ENCODE results near the gene SPACDR. TPM values are rescaled to one million over a fixed set of nuclear protein-coding genes. Genes with fewer than 3 reads are reported as not detected.
A peak's percentile ranks its signal among the peaks of the same experiment; 100 is the strongest.

Gene SPACDR
- total RNA-seq, 2 donors from 2014 or later: 0.62 TPM; not detected in 1

- intact Hi-C loops (cut with DNase I): no loop called here
- DNase-seq (ENCODE audit: low spot score): no peak
Measured at GRCh38 chr7:100486753-100487446, 22.8 kb upstream of the SPACDR start.

- intact Hi-C loops (cut with DNase I): no loop called here
Measured at GRCh38 chr7:100486111-100486636, 22.1 kb upstream of the SPACDR start.

DNA sequence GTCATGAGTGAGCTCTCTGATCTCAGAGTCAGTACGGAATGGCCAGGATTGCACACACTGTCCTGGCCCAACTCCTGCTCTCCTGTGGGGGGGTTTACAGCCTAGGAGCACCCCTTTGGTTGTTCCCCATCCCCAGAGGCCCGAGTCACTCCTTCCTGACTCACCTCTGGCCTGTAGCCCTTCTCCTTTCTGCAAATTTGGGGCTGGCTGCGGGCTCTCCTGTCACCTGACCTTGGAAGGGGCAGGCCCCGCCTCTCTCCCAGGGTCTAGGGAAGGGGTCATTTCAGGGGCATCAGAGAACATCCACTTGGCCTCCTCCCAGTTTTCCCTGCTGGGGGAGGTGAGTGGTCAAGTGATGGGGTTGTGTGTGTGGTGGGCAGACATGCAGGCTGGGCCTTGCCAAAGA is 21.4 kb upstream of the SPACDR start:
- DNase-seq (ENCODE audit: low spot score): no peak
- intact Hi-C loops (cut with DNase I): no loop called here

More at GRCh38 chr7:100486111-100486636, 22.1 kb upstream of the SPACDR start:
- DNase-seq (ENCODE audit: low spot score): no peak

- DNase-seq (ENCODE audit: low spot score): no peak
- intact Hi-C loops (cut with DNase I): loop anchor here (5.0 kb wide), 3 partner anchors 73 to 208 kb away; partner anchors contain the start of gene GIGYF1 (in 1 of the 2)
Measured at GRCh38 chr7:100484673-100485045, 20.6 kb upstream of the SPACDR start.

GRCh38 chr7:100483722-100484672 is 19.9 kb upstream of the SPACDR start, which contains the start of gene NYAP1:
NYAP1 (plus strand) TSS chr7:100483927; CDS start chr7:100485312, 1,385 bp downstream.
- intact Hi-C loops (cut with DNase I): loop anchor here (2.0 to 5.0 kb wide), 4 partner anchors 17 to 208 kb away; partner anchors contain the start of gene GIGYF1 (in 1 of the 2)
- no peak for DNase-seq (ENCODE audit: low spot score)

DNA sequence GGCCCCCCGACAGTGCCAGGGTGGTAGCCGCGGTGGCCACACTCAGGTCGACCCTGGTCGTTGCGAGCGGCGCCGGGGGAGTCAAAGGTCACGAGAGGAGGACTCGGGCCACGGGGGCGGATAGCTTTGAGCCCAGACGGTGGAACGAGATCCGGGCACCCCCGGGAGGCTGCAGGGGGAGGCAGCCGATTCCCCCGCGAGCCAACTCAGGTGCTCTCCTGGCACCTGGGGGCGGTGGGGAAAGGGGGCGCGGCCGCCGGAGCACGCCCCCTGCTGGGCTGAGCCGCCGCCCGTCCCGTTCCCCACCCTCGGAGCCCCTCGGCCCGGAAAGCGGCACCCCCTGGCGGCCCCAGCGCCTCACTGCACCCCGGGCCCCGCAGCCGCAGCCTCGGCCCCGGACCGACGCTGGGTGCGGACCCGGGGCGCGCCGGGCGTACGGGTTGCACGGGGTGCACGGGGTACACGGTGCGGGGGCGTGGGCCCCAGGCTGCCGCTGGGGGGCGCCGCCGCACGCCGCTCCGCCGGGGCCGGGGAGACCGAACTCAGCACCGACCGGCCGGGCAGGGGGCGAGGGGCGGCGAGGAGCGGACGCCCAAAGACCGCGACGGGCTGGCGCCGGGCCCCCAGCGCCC is 19.1 kb upstream of the SPACDR start:
- DNase-seq (ENCODE audit: low spot score): peak; percentile 89
- intact Hi-C loops (cut with DNase I): loop anchor here (2.0 to 5.0 kb wide), 4 partner anchors 16 to 209 kb away; partner anchors contain the start of gene GIGYF1 (in 1 of the 2)

GRCh38 chr7:100482728-100483089 is 18.6 kb upstream of the SPACDR start:
- no peak for DNase-seq (ENCODE audit: low spot score)
- intact Hi-C loops (cut with DNase I): loop anchor here (2.0 to 5.0 kb wide), 4 partner anchors 16 to 210 kb away; partner anchors contain the start of gene GIGYF1 (in 1 of the 2)

DNA sequence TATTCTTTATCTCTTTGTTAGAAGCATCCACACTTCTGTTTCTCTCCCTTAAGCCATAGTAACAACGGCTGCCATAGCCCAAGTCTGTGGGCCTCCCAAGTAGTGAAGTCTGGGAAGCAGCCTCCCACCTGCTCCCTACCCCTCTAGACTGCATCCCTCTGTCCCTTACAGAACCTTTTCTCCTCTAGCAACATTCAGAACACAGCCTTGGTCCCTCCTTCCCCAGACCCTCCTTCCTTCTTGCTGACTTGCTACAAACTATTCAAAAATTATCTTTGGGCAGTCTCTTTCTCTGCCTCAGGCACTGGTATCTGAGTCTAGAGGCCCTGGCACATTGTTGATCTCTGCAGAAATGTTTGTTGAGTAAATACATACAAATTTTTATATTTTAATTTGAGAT is 17.4 kb upstream of the SPACDR start:
- intact Hi-C loops (cut with DNase I): loop anchor here (5.0 kb wide), 3 partner anchors 76 to 211 kb away; partner anchors contain the start of gene GIGYF1 (in 1 of the 2)

GRCh38 chr7:100478958-100479660 is 15.0 kb upstream of the SPACDR start, which contains the start of gene TSC22D4:
TSC22D4 (minus strand) TSS chr7:100479214; CDS start chr7:100478038, 1,176 bp downstream.
- peak; percentile 97 for DNase-seq (ENCODE audit: low spot score)
- intact Hi-C loops (cut with DNase I): loop anchor here in 1 of 2 donors (5.0 kb wide), 1 partner anchor 203 kb away; no protein-coding TSS in a partner anchor

More for the DNA sequence above, 17.4 kb upstream of the SPACDR start:
- DNase-seq (ENCODE audit: low spot score): no peak

- intact Hi-C loops (cut with DNase I): loop anchor here in 1 of 2 donors (5.0 kb wide), 1 partner anchor 204 kb away; no protein-coding TSS in a partner anchor
- no peak for DNase-seq (ENCODE audit: low spot score)
Measured at GRCh38 chr7:100477871-100478267, 13.8 kb upstream of the SPACDR start.

DNA sequence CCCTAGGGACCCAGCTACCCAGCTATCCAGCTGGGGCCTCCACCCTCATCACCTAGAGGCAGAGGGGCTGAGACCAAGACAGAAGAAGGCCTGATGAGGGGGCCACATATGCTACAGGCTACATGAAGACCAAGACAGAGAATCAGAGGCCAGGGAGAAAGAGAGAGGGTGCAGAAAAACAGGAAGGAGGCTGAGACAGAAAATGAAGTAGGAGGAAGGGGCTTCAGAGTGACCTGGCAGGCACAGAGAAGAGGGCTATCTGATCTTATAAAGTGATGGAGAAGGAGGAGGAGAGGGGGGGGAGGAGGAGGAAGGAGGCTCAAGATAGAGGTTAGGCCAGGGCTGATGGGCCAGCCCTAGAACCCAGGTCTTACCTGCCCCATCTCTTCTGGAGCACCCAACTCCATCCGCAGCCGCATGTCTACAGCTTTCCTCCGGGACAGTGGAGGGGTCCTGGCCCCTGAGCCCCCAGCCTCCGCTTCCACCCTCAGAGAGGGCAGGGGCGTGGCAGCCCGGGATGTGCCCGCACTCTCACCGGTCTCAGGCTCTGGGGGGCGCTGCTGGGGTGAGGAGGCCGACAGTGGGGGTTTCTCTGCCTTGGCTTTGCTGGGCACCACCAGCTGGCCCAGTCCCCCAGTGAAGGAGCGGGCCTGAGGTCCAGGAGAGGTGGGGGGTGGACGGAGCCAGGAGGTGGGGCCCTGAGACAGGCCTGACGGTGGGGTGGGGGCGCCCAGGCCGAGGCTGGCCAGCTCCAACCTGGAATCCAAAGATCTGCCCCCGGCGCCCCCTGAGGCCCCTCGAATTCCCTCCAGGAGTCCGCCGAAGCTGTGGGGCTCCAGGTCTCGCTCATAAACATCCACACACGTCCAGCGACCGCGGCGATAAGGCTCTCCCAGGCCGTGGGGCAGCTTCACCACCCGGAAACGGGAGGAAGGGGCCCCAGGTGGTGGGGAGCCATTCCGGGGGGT is 13.1 kb upstream of the SPACDR start:
- intact Hi-C loops (cut with DNase I): loop anchor here in 1 of 2 donors (5.0 kb wide), 1 partner anchor 205 kb away; no protein-coding TSS in a partner anchor
- no peak for DNase-seq (ENCODE audit: low spot score)

GRCh38 chr7:100476101-100476780 is 12.2 kb upstream of the SPACDR start:
- no peak for DNase-seq (ENCODE audit: low spot score)
- intact Hi-C loops (cut with DNase I): loop anchor here in 1 of 2 donors (5.0 kb wide), 1 partner anchor 206 kb away; no protein-coding TSS in a partner anchor

DNA sequence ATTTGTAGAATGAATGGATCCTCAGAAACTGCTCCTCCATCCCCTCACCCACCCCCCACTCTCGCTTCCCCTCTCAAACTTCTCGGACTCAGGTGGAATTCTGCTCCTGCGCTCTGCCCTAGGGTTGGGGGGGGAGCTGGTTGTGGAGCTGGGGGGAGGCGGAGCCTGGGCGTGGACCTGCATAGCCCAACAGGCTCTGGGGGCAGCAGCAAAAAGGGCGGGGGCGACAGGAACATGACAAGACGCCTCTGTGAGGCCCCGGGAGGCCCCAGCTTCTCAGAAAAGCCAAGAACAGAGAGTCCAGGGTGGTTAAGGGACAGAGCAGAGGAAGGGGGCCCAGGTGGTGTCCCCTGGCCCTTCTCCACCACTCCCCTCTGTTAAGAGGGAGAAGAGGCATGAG is 11.5 kb upstream of the SPACDR start:
- intact Hi-C loops (cut with DNase I): loop anchor here in 1 of 2 donors (5.0 kb wide), 1 partner anchor 207 kb away; no protein-coding TSS in a partner anchor
- DNase-seq (ENCODE audit: low spot score): no peak

DNA sequence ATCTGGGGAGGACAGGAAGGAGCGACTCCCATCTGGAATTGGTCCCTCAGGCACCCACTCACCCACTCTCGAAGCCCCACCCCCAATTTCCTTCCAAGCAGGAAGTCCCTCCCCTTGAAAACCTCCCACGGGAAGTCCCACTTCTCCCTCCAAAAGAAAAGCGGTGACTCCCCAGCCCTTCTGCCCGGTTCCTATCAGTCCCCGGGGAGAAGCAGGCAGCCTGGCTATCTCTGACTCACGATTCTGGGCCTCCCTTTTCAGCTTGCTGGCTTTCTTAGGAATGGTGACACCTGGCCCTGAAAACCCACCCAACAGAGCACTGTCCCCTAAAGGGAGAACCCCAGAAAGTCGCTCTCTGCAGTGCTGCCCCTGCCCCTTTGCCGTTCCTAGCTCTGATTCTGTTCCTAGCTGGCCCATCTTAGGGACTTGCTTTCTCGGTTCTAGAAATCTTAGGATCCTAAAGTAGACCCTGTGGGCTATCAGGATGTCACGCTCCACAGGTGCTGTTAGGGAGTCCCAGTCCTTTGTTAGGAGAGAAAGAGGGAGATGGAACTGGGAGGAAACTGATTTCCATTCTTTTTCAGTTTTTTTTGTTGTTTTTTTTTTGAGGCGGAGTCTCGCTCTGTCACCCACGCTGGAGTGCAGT is 8.9 kb upstream of the SPACDR start:
- intact Hi-C loops (cut with DNase I): loop anchor here (2.0 to 5.0 kb wide), 2 partner anchors 214 to 256 kb away; no protein-coding TSS in a partner anchor

GRCh38 chr7:100472121-100472851 is 8.2 kb upstream of the SPACDR start:
- intact Hi-C loops (cut with DNase I): loop anchor here (2.0 to 5.0 kb wide), 2 partner anchors 215 to 257 kb away; no protein-coding TSS in a partner anchor

More for the DNA sequence above, 8.9 kb upstream of the SPACDR start:
- no peak for DNase-seq (ENCODE audit: low spot score)

More at GRCh38 chr7:100472121-100472851, 8.2 kb upstream of the SPACDR start:
- DNase-seq (ENCODE audit: low spot score): no peak
